Stimulated activated CD4-positive, alpha-beta T cell treated with anti-CD3 and anti-CD28 coated beads, Interleukin-2, amount 100 ng/mL, for 4 hours (primary cell): Measurements from ENCODE around the gene NOS1AP.
"Not testable (repeated sequence)": the region's sequence is repeated elsewhere in the genome, so short reads cannot be mapped to it uniquely, and the experiment has no call there.

Experiments
- DNase-seq: peaks from one replicate; pipeline ENCODE4 v3.0.0-alpha.2; 2020; ENCODE audit warnings: low read depth

The NOS1AP gene

DNA sequence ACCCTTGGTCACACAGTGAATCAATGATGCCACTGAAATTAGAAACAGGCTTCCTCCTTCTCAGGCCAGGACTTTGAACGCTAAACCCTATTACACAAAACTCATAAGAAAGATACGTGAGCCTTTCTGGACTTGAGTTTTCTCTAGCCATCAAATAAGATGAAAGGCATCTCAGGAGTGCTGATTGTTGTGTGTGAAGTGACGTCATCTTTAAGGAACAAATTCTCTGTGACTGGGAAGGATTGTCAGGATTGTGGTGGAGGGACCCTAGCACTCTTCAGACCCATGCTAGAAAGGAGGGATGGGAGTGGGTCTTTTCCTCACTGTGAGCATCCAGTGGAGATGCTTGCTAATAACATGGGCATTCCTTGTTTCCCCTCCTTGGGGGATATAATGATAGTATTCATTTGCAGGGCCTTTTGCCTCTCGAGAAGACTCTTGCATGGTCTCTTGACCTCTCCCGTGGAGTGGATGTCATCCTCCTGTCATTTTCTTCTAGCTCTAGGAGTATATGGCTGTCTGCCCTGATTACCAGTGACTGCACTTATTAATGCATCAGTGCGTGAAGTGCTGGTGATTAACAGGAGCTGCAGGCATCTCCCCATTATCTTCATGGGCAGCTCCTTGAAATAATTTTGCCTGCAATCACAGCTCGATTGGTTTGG lies 267.3 kb downstream of the NOS1AP start:
- no peak for DNase-seq

DNA sequence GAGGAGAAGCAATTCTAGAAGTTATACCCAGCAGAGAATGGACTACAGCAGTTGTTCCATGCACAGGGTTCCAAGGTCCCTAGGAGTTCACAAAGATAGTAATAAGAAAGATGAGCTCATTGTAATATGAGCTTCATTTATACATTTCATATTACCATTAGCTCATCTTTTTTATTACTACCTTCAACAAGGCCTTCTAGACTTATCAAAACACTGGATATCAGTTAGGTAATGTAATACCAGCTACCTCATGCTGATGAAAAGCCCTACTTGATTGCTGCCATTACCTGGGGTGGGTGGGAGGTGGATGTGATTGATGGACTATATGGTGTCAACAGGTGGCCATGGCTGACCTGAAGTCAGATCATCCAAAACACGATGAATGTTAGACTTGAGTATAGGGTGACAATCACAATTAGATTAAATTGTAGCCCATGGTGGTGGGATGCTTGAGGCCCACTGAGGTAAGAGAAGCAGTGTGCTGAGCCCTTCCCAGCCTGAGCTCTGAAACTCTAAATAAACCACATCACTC lies 273.0 kb downstream of the NOS1AP start:
- DNase-seq: no peak

DNA sequence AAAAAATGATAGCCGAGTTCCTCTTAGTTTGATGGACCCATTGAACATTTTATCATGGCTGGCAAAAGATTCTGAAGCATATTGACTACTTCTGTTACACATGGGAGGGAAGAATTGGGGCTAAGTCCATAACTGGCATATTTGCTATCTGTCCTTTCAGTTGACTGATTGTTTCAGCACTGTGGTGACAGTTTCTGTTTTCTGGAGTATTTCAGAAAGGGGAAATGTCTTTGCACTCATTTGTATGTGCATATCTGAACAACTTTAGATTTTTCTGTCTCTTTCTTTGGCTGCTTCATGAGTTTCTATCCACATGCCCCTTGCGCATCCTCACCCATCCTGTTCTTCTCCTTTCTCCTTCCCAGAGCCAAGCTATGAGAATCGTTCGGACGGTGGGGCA lies 274.0 kb downstream of the NOS1AP start:
- DNase-seq: no peak

DNA sequence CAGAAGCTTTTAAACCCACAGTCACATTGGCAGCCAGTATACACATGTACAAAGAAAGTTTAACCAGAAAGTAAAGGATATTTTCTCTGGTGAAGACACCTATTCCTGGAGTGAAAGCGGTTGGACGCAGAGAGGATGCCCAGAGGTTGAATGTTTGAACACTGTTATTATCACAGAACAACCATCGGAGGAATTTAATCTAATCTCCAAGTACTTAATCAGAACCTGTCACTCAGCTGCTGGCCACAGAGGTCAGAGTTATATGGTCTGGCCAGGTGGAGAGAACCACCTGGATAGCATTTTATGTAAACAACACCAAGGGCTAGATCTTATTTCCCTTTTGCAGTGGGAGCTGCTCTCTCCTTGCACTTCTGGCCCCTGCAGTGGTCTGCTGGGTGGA lies 277.8 kb downstream of the NOS1AP start:
- no peak for DNase-seq

DNA sequence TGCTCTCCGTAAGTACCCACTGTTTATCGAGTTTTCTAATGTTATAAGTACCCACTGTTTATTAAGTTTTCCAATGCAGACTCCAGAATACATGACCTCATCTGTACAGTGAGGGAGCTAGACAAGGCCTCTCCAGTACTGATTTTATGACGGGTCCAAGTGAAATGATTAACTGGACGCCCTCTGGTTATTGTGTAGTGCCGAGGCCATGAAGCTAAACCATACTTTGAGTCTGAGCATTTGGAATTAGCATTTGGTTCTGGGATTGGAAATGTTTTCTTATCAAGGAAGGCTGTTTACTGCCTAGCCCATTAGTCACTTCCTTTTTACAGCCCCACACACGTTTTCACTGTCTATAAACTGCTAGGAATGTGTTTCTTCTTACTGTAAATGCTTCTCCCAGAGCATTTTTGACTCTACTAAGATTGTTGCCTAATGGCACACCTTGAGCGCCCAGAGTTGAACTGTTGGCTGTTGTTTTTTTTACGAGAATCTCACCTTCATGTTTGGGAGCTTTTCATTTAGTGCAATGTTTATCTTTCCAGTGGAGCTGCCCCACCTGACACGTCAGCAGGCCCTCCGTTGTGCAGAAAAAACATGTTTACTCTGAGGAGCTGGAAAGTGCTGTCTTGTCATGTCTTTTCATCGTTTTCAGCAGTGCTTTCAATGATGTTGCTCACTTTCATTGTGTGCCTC lies 280.3 kb downstream of the NOS1AP start:
- DNase-seq: no peak

DNA sequence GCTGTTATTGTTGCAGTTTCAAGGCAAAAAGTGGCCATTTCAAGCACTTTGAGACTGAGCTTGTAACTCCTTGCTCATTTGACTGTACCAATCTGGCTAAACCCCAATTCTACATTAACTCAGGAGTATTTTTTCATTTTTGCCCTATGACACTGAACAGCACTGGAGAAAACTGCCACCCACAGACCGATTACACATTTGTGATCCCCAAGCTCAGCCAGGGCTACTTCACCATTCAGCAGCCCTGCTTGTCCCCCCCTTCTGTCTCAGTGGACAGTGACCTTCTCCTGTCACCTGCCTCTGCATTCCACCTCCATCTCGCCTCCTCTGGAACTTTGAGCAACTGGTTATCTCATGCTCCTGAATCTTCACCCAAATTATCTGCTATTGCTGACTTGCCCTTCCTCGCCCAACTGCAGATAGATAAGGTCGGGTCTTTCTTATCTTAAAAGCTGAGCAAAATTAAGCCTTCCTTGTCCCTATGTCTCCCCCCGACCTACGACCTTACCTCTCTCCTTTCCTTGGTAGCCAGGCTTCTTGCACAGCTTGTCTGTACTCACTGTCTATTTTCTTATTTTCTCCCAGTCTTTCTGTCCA lies 281.9 kb downstream of the NOS1AP start:
- DNase-seq: no peak

DNA sequence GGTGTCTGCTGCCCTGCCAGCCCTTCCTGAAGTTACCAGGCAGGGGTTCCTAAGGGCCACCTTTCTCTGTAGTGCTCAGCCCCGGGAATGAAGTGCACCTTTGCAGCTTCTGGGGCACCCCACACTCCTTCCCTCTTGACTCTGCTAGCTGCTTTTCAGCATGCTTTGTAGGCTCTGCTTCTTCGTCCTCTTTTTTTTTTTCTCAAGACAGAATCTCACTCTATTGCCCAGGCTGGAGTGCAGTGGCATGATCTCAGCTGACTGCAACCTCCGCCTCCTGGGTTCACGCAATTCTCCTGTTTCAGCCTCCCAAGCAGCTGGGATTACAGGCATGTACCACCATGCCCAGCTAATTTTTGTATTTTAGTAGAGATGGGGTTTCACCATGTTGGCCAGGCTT lies 282.4 kb downstream of the NOS1AP start:
- not testable (repeated sequence) for DNase-seq

DNA sequence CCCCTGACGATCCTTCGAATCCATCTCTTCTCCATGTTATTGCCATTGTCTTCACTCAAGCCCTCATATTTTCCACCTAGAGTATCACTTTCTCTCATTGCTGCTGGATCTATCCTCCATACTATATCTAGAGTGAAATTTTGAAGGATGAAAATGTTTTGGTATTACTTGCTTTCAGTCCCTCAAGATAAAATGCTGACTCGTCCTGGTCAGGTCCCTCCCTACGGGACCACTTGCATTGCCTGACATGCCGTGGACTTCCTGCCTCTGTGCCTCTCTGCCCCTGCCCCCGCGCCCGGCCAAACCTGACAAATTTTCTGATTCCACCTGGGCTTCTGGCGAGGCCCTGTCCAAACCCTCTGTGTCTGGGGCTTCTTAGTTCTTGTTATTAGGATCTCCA lies 283.6 kb downstream of the NOS1AP start:
- no peak for DNase-seq

DNA sequence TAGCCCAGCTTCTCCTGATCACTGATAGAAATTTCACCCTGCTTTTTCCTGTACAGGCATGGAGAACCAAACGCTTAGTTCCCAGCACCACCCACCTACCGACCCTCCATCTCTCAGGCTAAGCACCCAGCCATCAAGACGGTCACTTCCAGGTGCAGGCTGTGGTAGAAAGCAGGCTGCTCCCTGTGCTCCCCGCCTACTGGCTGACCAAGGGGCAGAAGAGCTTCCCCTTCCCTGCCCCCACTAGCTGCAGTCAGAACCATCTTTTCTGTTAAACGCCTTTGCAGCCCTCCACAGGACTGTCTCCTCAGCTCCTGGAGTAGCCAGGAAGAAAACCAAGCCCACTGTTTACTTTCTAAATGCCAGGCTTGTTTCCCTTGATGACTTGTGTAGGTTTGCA lies 284.2 kb downstream of the NOS1AP start:
- DNase-seq: no peak

DNA sequence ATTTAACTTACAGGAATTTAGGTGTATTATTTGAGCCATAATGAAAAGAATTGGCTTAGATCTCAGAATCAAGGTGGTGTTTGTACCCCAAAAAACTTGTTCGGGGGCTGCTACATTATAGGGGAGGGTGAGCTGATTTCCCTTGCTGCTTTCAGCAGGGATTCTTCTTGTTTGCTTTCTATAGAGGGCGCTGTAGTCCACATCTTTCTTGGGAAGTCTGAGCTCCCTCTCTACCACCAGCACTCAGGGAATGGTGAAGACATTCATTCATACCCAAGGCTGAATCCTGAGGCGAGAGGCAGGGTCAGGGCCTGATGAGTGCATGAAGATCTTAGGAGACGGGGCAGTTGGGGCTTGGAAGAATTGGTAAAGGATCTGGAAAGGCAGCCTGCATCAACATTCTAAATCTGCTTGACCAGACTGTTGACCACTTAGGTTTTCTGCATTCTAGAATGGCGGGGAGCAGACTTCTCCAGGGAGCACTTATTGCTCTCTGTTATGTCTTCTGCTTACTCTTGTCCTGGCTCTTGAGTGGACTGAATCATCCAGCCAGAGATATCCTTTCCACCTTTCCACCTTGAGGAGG lies 288.3 kb downstream of the NOS1AP start:
- DNase-seq: no peak

DNA sequence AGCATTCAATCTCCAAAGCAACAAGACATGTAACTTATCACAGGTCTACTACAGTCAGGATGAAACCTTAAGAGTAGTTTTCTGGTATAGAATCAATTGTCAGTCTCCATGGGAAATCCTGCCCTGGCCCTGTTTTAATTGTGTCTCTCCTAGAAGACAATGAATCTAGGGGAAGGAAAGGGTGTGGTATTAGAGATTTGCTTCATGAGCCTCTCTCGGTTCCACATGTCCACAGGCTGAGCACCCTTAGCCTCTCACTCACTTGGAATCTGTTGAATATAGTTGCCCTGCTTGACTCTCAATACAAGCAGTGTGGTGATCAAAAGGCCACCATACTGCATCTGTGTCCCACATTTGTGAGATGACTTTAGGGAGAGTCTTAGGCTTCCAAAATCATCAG lies 289.4 kb downstream of the NOS1AP start:
- DNase-seq: no peak

DNA sequence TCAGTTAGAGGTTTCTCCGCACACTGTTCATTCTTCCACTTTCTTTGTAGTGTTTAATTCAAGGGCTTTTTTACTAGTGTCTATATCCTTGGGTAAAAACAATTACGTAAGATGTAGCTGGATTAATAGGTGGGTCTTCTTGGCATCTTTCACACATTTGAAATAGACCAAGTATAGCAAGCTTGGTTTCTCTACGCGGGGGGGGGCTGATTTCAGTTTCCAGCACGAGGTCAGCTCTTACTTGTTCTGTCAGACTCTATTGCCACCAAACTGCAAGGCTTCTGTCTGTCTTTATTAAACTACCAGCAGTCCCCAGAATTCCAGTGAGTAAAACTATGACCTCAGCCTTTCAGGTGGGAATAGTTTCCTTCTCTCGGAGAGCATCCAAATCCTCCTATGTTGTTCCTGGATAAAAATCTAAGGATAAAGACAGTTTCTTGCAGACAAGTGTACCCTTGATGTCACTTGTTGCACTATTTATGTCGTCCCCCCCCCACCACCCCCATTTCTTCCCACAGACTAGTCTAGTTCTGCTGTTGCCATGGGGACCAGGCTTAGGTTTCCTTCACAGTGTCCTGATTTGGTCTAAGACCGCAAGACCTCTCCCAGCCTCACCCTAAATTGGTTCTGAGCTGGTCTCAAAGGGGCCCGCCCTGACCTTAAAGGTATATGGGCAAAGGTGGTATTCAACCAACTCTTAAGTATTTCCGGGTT lies 290.2 kb downstream of the NOS1AP start:
- no peak for DNase-seq

DNA sequence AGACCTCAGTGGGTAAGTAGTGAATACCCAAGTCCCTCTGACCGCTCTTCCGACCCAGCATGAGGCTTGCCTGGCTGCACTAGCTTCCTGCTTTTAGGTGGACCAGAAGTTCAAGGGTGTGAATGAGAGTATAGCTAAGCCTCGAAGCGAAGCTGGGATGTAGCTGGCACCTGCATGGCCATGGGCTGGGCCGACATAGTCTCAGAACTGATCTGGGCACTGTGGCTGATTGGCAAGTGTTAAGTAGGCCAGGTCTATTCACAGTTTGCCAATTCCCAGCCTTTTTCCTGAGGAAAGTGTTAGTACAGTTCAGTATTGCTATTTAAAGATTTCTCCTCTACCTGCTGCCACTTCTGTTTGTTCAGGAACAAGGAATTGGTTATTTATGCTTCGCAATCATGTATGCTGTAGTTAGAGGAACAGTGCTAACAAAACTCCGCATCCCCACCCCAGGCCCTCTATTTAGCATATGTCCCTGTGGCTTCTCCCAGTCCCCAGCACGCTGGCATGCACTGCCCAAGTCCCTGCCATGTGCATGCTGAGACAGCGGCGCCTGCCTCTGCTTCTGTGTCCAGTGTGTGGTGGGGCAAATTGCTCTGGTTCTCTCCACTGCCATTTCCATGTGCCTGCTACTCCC lies 290.9 kb downstream of the NOS1AP start:
- no peak for DNase-seq

DNA sequence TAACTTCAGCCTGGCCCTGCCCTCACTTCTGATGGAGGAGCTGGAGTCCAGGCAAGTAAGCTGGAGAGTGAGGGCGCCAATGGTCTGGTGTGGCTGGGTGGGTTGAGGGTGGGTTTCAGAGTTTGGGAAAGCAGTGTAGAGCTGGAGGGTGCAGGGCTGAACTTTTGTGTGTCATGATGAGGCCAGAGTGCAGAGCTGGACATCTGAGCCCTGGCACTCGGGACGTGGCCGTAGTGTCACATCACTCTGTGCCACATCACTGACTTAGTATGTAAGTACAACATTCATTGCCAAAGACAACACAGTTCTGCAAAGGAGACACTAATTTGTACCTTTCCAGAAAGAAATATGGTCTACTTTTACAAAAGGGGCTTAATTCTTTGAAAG lies 291.4 kb downstream of the NOS1AP start:
- DNase-seq: no peak

DNA sequence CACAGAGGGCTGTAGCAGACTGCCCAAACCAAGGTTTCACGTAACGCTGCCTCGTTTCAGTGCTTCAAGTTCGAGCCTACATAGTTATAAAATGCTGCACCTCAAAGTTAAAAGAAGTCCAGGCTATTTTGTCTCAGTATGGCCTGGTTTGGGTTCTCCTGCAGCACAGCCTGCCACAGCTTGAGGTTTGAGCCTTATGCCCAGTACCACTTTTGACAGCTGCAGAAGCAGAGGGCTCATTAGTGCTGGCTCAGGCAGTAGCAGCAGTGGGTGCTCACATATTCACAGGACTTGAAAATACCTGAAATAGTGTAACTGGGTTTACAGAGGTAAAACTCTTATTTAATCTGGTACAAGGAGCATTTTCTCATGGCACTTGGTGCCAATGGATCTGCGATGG lies 291.9 kb downstream of the NOS1AP start:
- DNase-seq: no peak

DNA sequence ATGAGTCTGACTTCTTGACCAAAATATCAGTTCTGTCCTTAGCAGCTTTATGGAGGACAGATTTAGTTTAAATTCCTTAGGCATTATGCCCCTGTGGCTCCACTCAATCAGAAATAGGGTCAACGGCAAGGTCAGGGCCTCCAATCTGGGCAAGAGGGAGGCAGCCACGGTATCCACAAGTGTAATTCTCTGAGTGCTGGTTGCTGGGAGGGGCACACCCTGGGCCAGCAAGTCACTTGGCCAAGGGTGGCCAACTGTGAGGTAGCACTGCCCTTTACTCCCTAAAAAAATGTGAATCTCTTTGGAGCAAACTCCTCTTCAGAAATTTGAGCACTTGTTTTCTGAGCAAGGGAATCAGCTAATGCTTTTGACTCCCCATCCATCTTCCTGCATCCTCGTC lies 294.3 kb downstream of the NOS1AP start:
- no peak for DNase-seq

DNA sequence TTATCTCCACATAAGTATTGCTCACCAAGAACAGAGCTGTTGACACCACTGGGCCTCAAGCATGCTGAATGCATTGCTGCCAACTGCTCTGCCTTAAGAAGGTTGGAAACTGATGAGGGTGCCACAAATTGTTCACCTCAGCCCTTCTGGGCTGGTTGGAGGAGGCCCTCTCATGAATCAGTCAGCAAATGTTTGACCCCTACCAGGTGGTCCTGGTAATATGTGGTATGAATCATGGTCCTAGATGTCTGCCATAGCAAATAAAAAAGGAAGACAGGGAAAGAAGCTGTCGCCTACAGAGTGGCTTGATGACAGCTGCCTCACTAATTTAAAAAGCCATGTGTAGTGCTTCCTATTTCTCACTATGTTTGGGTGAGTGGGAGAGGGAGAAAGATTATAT lies 295.0 kb downstream of the NOS1AP start:
- DNase-seq: no peak

DNA sequence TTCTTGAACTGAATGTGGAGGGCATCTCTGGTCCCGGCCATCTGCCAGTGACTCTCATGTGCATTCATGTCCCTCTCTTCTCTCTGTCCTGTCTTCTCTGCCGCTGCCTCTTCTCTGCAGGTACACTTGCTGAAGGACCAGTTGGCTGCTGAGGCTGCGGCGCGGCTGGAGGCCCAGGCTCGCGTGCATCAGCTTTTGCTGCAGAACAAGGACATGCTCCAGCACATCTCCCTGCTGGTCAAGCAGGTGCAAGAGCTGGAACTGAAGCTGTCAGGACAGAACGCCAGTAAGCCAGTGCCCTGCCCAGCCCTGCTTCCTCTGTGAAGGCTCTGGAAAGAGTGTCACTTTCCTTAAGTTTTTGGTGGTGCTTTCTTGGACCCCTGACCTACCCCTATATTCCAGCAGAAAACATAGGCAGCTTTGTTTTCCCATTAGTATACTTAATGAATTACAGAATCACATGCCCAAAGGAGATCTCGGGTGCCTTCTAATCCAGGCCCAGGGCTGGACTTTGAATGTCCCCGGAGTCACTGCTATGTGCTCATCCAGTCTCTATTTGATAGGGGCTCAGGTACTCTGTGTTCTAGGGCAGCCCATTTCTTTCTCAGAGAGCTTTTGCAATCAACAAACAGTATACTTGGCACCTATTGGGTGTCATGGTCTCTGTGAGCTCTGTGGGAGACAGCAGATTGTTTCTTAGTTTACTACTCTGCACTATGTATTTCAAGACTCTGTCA lies 296.0 kb downstream of the NOS1AP start:
- DNase-seq: no peak

DNA sequence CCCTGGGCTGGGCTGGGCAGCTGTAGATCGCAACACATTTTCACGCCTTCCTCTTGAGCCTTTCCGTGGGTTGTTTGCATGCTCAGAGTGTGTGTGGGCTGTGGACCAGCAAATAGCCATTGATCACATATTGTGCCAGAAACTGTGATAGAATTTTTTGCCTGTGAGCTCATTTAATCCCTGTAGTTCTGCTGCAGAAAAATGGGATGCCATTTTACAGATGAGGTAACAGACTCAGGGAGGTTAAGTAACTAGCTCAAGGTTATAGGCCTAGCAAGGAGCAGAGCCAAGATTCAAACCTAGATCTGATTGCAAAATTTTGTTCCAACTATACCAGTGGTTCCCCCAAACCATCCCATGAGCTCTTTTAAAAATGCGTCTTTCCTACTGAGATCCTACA lies 296.7 kb downstream of the NOS1AP start:
- no peak for DNase-seq

DNA sequence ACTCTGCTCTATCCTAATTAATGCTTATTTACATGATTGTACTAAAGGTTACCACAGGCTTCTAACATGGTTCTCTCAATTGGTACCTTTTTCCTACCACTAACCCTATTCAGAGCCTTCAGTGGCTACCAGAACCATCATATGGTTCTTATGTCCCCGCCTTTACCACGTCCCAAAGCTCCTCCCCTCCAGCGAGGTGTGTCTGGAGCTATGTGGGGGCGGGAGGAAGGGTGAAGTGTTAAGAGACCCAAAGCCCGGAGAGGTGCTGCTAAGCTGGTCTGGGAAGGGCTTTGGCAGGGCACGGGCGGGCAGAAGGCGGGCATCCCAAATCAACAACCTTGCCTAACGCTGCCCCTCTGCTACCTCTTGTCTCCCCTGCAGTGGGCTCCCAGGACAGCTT lies 297.2 kb downstream of the NOS1AP start:
- DNase-seq: no peak

DNA sequence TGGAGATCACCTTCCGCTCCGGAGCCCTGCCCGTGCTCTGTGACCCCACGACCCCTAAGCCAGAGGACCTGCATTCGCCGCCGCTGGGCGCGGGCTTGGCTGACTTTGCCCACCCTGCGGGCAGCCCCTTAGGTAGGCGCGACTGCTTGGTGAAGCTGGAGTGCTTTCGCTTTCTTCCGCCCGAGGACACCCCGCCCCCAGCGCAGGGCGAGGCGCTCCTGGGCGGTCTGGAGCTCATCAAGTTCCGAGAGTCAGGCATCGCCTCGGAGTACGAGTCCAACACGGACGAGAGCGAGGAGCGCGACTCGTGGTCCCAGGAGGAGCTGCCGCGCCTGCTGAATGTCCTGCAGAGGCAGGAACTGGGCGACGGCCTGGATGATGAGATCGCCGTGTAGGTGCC lies 297.6 kb downstream of the NOS1AP start:
- no peak for DNase-seq
